Mucosa of descending colon (tissue), 3 donors: ENCODE measurements around the gene INCA1. TPM values are rescaled to one million over a fixed set of nuclear protein-coding genes. Genes with fewer than 3 reads are reported as not detected.

Experiments used
- ATAC-seq: fragments of 200-7000 bp; cut with Tn5 transposase; one replicate; pipeline ENCODE4 v1.9.1; 2020; ENCODE audit warnings: mild to moderate bottlenecking, moderate library complexity
- DNase-seq, 3 donors: peaks; one replicate each; pipeline ENCODE4 v3.0.0-alpha.2; 2020
- H3K36me3 ChIP-seq: fragments of 200-600 bp; one replicate; pipeline ENCODE4 v1.8.0; 2021; ENCODE audit warnings: low read depth, mild to moderate bottlenecking
- H3K4me1 ChIP-seq: fragments of 200-600 bp; one replicate; pipeline ENCODE4 v1.8.0; 2021; ENCODE audit warnings: low read depth, mild to moderate bottlenecking
- H3K4me3 ChIP-seq: fragments of 200-600 bp; one replicate; pipeline ENCODE4 v1.8.0; 2021; ENCODE audit warnings: mild to moderate bottlenecking
- H3K9me3 ChIP-seq: fragments of 200-600 bp; one replicate; pipeline ENCODE4 v1.8.0; 2021; ENCODE audit warnings: mild to moderate bottlenecking
- CTCF ChIP-seq: fragments of 200-600 bp; IDR thresholded peaks from one replicate; pipeline ENCODE4 v1.8.0; 2022; ENCODE audit warnings: antibody characterized with exemption, mild to moderate bottlenecking
- intact Hi-C, 2 donors: fragments of 100-400 bp; cut with DNase I in 1 of 2; cut with micrococcal nuclease in 1 of 2; formaldehyde crosslinking; loops; one replicate each; pipeline versions ENCODE4 v1.11.0 to v1.11.1; 2022; cut with DNase I, micrococcal nuclease
- microRNA-seq: library from miRNA; unstranded; fragments of <30 nt; microRNA quantifications from one replicate; pipeline ENCODE4, GENCODE V29; 2019
- total RNA-seq, 3 donors: library from RNA; stranded (reverse); fragmentation: NEBNext Ultra II Directional in 2 of 3; extraction: Animal tissue kit (Norgen Biotek cat#: 25700) in 2 of 3; gene quantifications; one replicate each; pipeline versions ENCODE4 v1.2.1 to v1.2.4, GENCODE V29; 2021 to 2023
- donor health status: DM: no; HTN: no; CAD: no; lungs with moderate emphysema.
- donor health status: DM: no; HTN: no; CAD: no.
- donor health status: DM: no; HTN: yes; CAD: no.

Gene INCA1
- total RNA-seq, 3 donors from 2014 or later = 1.8 to 4.5 (median 3.5) TPM

DNA sequence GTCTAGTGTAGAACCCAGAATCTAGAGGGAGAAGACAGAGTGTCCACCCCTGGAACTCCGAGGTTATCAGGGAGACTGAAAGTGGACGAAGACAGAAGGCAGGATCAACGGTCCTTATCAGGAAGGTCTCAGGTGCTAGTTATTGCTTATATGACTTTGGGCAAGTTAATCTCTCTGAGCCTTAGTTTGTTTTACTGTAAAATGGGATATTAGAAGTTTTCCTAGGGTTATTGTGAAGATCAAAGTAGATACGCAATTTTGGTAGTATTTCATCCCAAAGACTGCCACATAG lies 56.1 kb downstream of the INCA1 start:
- peaks cover 38% of the 10 kb centered on the region for H3K4me1 ChIP-seq
- no peaks in the 10 kb centered on the region for H3K36me3 ChIP-seq
- no peak for ATAC-seq
- intact Hi-C loops = no loop called here
- no peak for TF ChIP-seq CTCF
- no peak for DNase-seq
- no peaks in the 10 kb centered on the region for H3K9me3 ChIP-seq
- H3K4me3 ChIP-seq = peak overlapping the region; percentile 77

DNA sequence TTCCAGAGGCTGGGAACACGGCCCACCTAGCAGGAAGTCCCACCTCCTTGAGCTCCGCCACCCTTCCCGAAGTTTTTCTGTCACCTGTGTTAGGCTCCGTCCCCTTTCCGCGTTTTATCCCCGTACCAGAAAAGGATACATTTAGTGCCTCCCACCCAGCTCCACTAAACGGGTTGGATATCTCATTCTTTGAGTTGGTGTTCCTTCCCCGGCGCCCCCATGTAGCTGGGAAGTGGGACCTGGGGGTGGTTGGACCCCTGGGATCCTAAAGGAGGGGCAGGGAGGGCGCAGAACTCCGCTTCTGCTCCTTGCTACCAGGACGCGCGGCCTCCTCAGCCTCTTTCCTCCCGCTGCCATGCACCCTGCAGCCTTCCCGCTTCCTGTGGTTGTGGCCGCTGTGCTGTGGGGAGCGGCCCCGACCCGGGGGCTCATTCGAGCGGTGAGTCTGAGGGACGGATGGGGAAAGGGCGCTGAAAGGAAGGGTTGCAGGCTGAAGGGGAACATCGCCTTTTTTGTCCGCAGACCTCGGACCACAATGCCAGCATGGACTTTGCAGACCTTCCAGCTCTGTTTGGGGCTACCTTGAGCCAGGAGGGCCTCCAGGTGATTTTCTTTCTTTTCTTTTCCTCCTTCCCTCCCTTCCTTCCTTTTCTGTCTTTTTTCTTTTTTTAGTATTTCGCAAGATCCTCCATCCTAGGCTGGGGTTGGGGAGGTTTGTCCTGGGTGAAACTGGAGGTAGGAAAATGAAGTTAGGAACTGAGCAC lies 56.6 kb downstream of the INCA1 start:
- Histone ChIP-seq H3K36me3 (no peaks in the 10 kb centered on the region), H3K4me3 (peak overlapping the region; percentile 77), H3K9me3 (no peaks in the 10 kb centered on the region), H3K4me1 (peaks cover 34% of the 10 kb centered on the region)
- TF ChIP-seq CTCF = no peak
- DNase-seq (peak; percentile 54 to 84 (median 72)), ATAC-seq (peak; percentile 67)
- intact Hi-C loops = no loop called here

GRCh38 chr17:4939796-4940554 lies 57.3 kb downstream of the INCA1 start, which contains the start of the genes RNF167 and SLC25A11:
Gene RNF167, plus strand, starts transcription at chr17:4940268. Its CDS starts 642 bp downstream, at chr17:4940910.
Gene SLC25A11, minus strand, starts transcription at chr17:4940046. Its CDS starts 136 bp downstream, at chr17:4939910.
- DNase-seq (peak; percentile 96 to 97 (median 96)), ATAC-seq (peak; percentile 91)
- Histone ChIP-seq H3K36me3 (no peaks in the 10 kb centered on the region), H3K9me3 (no peaks in the 10 kb centered on the region), H3K4me1 (peaks cover 26% of the 10 kb centered on the region), H3K4me3 (peak within 1 kb of the TSS; percentile 77)
- intact Hi-C loops = no loop called here
- TF ChIP-seq CTCF = peak; percentile 8

- no peak for TF ChIP-seq CTCF
- peaks cover 26% of the 10 kb centered on the region for H3K4me1 ChIP-seq
- no peaks in the 10 kb centered on the region for H3K9me3 ChIP-seq
- H3K4me3 ChIP-seq = peak overlapping the region; percentile 77
- H3K36me3 ChIP-seq = no peaks in the 10 kb centered on the region
- intact Hi-C loops = no loop called here
- DNase-seq (peak in 1 of 3 donors; percentile 50), ATAC-seq (peak; percentile 0)
Measured at GRCh38 chr17:4939546-4939795, 57.9 kb downstream of the INCA1 start.

GRCh38 chr17:4938688-4939545 lies 58.4 kb downstream of the INCA1 start:
- no peaks in the 10 kb centered on the region for H3K9me3 ChIP-seq
- H3K4me1 ChIP-seq = peaks cover 31% of the 10 kb centered on the region
- H3K4me3 ChIP-seq = peak overlapping the region; percentile 77
- no peaks in the 10 kb centered on the region for H3K36me3 ChIP-seq
- ATAC-seq = peak; percentile 0
- peak in 2 of 3 donors; percentile 24 to 54 for DNase-seq
- no peak for TF ChIP-seq CTCF
- intact Hi-C loops = no loop called here

Small RNA genes within 50 kb of the gene (microRNA-seq; reads per million reads assigned to microRNA genes)
- not detected for gene MIR6864
- gene MIR6865 = not detected

Other genes with a start within 250 kb of the INCA1 start
- gene TM4SF5, start 225.6 kb downstream of the INCA1 start, total RNA-seq = 10 to 100 TPM in 2 of 3 donors, 1 to 10 TPM in 1; 5.0 to 20.7 (median 12.5) TPM
- gene VMO1, start 211.2 kb downstream of the INCA1 start, total RNA-seq = 1 to 10 TPM in 2 of 3 donors, under 1 TPM in 1; 0.67 to 2.3 (median 2.1) TPM
- gene GLTPD2, start 208.6 kb downstream of the INCA1 start, total RNA-seq = not detected
- gene PSMB6, start 201.4 kb downstream of the INCA1 start, total RNA-seq = 100 to 1,000 TPM in 2 of 3 donors, 10 to 100 TPM in 1; 71.5 to 122 (median 109) TPM
- gene PLD2, start 190.4 kb downstream of the INCA1 start, total RNA-seq = 10 to 100 TPM; 24.4 to 29.8 (median 29.2) TPM
- gene MINK1, start 164.2 kb downstream of the INCA1 start, total RNA-seq = 100 to 1,000 TPM; 140 to 227 (median 170) TPM
- 1 to 10 TPM in 1 of 3 donors, under 1 TPM in 2; 0.52 to 2.6 (median 0.80) TPM for gene C17orf107, start 98.0 kb downstream of the INCA1 start, total RNA-seq
- gene CHRNE, start 94.4 kb downstream of the INCA1 start, total RNA-seq = 1 to 10 TPM in 1 of 3 donors, under 1 TPM in 1, not detected in 1; 0.24 to 1.3 TPM
- gene GP1BA, start 65.2 kb downstream of the INCA1 start, total RNA-seq = not detected
- gene SLC25A11, start 57.5 kb downstream of the INCA1 start, total RNA-seq = 10 to 100 TPM; 68.4 to 87.2 (median 72.8) TPM
- 100 to 1,000 TPM in 2 of 3 donors, 10 to 100 TPM in 1; 90.8 to 118 (median 114) TPM for gene RNF167, start 57.3 kb downstream of the INCA1 start, total RNA-seq
- gene PFN1, start 49.0 kb downstream of the INCA1 start, total RNA-seq = 100 to 1,000 TPM; 605 to 825 (median 723) TPM
- gene ENO3, start 46.4 kb downstream of the INCA1 start, total RNA-seq = 10 to 100 TPM in 2 of 3 donors, 1 to 10 TPM in 1; 8.6 to 12.4 (median 10.1) TPM
- gene SPAG7, start 29.7 kb downstream of the INCA1 start, total RNA-seq = 10 to 100 TPM; 41.3 to 54.0 (median 51.7) TPM
- 10 to 100 TPM; 56.6 to 71.7 (median 57.1) TPM for gene CAMTA2, start 9.8 kb downstream of the INCA1 start, total RNA-seq
- gene KIF1C, start 428 bp upstream of the INCA1 start, total RNA-seq = 100 to 1,000 TPM; 219 to 286 (median 273) TPM
- gene SLC52A1, start 37.9 kb upstream of the INCA1 start, total RNA-seq = 1 to 10 TPM; 3.0 to 5.3 (median 3.6) TPM
- gene ZFP3, start 80.9 kb upstream of the INCA1 start, total RNA-seq = 10 to 100 TPM in 2 of 3 donors, 1 to 10 TPM in 1; 8.0 to 11.2 (median 10.8) TPM
- 10 to 100 TPM in 1 of 3 donors, 1 to 10 TPM in 2; 8.2 to 12.1 (median 8.4) TPM for gene ZNF232, start 114.4 kb upstream of the INCA1 start, total RNA-seq
- gene USP6, start 118.5 kb upstream of the INCA1 start, total RNA-seq = under 1 TPM in 2 of 3 donors, not detected in 1; 0.09 to 0.10 TPM
- 10 to 100 TPM in 1 of 3 donors, 1 to 10 TPM in 2; 4.7 to 10.9 (median 6.5) TPM for gene ZNF594, start 194.3 kb upstream of the INCA1 start, total RNA-seq
- 1 to 10 TPM; 1.1 to 3.0 (median 2.8) TPM for gene SCIMP, start 237.3 kb upstream of the INCA1 start, total RNA-seq